Embryonic facial prominence (tissue), 1 donor: Measurements from ENCODE around the gene SLAMF7.
"Not testable (repeated sequence)": the region's sequence is repeated elsewhere in the genome, so short reads cannot be mapped to it uniquely, and the experiment has no call there.

Source experiments
- DNase-seq: peaks from one replicate; pipeline ENCODE4 v3.0.0-alpha.2; 2016; ENCODE audit errors: extremely low spot score

SLAMF7 gene

DNA sequence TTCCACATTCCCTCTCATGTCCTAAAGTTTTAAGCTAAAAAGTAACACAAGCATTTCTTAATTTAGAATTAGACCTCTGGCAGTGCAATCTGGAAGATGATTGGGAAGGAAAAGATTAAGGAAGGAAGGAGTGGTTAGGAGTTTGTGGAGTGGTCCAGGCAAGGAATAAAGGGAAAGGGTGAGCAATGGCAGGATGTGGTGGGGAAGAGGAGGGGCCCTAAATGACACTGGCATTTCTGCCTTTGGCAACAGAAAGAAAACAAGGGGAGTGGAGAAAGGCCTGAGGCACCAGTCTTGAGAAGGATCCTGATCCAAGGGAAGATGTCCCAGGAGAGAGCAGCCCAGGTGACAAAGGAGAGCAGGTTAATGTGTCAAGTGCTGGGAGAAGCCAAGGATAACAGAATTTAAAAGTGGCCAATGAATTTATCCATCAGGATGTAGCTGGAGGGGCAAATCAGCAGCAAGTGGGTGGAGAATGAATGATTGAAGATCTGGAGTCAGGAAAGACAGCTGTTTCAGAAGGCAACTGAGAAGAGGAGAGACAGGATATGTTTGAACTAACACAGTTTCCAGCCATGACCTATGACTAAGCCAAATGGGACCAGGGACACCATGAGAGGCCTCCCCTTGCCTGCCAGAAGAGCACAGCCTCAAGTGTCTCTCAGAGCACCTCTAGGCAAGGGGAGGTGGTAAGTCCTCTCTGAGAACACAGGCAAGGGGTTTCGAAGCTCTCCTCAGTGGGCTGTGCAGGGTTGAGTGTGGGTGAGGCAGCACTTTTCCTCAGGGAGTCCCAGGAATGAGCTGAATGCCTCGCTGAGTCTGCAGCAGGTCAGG lies 36.1 kb downstream of the SLAMF7 start:
- DNase-seq: no peak

DNA sequence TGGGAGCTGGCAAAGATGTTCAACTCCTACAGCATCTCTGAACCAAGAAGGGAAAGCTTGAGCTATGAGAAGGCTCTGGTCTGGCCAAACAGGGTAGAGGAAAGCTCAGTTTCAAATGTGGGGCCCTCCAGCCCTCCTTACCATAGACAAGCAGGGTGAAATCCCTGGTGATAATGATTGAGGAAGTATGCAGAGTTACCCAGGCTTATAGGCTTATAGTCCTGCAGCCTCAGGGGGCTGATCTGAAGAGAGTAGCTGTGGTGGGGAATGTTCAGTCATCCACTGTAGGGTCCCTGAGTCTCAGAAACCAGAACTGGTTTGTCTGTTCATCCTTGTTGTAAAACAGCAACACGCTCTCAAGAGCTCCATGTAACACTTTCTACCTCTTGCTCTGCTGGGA lies 37.1 kb downstream of the SLAMF7 start:
- no peak for DNase-seq

DNA sequence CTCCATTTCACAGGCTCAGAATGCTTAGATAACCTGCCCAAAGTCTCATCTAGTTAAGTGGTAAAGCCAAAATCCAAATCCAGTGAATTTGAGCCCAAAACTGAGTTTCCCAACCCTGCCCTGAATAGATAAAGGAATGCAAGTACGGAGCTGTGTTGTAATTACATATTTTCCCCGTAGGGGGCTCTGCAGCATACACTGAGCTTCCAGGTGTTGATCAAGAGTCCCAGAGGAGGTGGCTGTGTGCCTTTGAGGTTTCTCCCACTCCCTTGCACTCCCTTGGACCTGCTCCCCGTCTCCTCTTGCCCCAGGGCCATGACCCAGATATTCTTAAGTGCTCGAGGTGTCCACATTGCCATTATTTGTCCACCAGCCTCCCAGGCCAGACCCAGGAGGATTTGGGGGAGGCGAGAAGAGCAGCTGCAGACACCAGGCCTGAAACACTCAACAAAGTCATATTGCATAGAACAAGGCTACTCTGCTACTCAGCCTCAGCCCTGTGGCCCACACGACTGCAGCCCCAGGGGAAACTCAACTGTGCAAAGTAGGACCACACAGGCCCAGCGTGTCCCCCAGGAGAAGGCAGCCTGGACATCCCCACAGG lies 38.5 kb downstream of the SLAMF7 start:
- no peak for DNase-seq

DNA sequence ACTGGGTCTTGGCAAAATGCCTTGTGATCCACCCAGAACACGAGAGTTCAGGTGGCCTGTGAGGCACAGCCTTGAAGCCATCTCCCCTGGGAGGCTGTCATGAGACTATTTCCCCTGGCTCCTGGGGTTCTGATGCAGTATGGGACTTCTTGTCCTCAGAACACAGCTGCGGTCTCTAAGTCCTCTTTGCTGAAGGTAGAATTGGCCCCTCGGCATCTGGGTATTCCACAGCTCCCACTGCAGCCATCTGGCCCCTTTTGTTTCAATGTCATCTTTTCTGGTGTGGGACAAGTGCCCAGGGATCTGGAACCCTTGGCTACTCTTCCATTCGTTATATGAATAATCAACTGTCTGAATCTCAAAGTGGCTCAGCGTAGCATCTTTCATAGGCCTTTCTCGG lies 39.9 kb downstream of the SLAMF7 start:
- no peak for DNase-seq

DNA sequence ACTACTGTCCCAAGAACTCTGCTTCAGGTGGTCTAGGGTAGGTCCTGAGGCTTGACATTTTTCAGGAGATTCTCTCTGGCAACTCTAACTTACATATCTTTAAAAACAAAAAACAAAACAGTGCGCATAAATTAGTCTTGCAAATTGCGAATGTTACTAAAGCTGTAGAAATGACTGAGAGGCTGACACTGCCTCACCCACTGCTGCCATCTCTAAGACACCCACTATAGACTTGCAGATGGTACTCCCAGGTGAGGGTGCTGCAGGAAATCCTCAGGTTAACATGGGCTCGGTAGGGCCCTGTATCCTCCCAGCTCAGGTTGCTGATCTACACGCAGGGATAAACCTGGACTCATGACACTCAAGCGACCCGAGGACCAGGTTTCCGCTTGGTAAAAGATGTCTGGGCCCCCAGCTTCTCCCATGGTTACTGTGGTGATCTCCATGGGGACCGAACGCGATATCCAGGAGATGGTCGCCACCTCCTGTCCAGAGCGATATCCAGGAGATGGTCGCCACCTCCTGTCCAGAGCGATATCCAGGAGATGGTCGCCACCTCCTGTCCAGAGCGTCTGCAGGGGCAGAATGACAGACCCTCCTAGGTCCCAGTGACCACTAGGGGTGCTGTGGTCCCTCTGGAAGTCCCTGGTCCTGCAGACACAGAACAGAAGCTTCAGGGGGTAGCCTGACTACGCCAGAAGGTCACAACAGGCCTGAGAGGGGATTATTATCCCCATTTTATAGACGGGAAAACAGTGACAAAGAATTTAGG lies 40.8 kb downstream of the SLAMF7 start:
- DNase-seq: no peak

DNA sequence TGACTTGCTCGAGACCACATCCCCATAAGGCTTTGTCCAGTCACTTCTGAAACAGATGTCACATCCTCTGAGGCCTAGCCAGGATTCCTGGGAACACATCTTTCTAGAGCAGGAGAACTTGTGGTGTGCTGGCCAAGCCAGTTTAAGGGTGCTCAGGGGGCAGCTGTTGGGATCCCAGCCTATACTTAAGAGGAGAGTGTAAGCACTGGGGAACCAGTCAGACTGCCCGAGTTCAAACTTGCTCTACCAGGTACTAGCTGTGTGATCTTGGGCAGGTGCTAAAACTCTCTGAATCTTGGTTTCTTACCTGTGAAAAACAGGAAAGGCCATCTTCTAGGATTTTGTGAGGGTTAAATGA lies 41.3 kb downstream of the SLAMF7 start:
- no peak for DNase-seq

DNA sequence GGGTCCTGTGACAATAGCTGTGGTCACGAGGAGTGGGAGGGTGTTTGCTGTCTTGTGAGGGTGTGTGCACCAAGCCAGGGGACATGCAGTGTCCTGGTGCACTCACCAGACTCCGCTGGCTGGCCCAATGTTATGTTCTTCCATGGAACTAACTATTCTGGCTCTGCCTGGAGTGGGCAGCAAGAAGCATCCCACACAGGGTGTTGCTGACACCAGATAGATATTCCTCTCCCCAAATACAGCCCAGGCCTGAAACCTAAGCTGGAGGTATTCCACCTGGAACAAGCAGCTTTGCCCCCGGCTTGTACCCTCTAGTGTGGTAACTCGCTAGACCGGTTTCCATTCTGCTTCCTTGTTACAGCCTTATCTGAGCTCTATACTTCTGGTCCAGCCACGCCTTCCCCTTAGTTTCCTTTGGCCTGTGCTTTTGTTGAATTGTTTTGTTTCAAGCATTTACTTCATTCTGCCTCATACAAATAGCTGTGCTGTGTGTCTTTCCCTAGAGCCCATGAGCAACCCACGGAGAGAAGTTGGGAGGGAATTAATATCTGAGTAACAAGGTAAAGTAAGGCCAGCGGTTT lies 42.2 kb downstream of the SLAMF7 start:
- DNase-seq: peak; percentile 23

DNA sequence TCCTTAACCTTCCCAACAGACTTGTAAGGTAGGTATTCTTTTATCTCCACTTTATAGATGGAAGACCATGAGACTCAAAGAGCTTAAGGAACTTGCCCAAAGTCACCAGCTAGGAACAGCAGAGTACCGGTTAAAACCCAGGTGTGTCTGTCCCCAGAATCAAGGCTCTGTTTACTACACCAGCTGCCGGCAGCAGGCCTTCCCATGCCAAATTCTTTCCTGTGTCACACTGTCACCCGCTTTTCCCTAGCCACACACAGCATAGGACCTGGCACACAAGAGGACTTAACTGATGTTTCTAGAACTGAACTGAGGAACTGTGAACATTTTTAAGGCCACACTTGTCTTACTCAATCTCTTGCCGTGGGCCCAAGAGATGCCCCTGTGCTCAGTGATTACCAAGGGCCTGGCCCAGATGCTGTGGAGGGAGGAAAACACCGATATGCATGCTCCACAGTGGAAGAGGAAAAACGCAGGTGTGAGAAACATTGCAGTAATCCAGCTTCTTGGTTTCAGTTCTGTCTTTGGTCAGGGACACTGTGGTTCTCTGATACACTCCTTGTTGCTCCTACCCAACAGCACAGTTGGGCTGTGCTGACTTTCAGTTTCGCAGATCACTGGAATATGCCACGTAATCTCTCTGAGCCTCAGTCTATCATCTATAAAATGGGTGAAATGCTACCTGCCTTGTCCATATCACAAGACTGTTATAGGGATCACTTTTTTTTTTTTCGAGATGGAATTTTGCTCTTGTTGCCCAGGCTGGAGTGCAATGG lies 43.1 kb downstream of the SLAMF7 start:
- DNase-seq: no peak

DNA sequence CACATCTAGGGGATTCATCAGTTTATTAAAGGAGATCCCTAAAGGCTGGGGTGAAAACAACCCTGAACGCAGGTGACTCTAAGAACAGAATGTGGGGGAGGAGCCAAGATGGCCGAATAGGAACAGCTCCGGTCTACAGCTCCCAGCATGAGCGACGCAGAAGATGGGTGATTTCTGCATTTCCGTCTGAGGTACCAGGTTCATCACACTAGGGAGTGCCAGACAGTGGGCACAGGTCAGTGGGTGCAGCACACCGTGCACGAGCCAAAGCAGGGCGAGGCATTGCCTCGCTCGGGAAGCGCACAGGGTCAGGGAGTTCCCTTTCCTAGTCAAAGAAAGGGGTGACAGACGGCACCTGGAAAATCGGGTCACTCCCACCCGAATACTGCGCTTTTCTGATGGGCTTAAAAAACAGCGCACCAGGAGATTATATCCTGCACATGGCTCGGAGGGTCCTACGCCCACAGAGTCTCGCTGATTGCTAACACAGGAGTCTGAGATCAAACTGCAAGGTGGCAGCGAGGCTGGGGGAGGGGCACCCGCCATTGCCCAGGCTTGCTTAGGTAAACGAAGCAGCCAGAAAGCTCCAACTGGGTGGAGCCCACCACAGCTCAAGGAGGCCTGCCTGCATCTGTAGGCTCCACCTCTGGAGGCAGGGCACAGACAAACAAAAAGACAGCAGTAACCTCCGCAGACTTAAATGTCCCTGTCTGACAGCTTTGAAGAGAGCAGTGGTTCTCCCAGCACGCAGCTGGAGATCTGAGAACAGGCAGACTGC lies 44.1 kb downstream of the SLAMF7 start:
- not testable (repeated sequence) for DNase-seq

DNA sequence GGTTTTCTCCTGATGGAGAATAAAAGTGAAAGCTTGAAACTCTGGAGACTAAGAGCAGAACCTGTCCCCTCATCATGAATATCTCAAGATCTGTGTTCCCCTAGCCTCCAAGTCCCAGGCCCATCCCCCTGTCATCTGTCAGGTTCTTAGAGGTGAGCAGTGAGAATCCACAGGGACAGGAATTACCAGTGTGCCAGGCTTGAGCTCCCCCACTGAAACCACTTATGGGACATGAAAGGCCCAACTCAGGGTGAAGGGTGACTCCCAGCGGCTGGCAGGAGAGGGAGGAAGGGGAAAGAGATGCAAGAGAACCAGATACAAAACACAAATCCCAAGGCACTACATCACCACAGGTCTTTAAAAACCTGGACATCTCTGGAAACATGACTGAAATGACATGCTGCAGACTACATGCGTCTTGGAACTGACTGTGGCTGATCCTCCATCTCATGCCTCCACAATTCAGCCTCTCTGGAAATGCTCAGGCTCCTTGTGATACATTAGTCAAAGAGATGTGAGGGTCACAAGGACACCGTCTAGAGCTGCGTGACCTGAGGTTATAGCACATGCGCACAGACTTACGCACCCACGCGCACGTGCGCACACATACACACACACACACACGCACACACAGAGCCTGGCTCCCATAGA lies 50.1 kb downstream of the SLAMF7 start:
- DNase-seq: no peak

DNA sequence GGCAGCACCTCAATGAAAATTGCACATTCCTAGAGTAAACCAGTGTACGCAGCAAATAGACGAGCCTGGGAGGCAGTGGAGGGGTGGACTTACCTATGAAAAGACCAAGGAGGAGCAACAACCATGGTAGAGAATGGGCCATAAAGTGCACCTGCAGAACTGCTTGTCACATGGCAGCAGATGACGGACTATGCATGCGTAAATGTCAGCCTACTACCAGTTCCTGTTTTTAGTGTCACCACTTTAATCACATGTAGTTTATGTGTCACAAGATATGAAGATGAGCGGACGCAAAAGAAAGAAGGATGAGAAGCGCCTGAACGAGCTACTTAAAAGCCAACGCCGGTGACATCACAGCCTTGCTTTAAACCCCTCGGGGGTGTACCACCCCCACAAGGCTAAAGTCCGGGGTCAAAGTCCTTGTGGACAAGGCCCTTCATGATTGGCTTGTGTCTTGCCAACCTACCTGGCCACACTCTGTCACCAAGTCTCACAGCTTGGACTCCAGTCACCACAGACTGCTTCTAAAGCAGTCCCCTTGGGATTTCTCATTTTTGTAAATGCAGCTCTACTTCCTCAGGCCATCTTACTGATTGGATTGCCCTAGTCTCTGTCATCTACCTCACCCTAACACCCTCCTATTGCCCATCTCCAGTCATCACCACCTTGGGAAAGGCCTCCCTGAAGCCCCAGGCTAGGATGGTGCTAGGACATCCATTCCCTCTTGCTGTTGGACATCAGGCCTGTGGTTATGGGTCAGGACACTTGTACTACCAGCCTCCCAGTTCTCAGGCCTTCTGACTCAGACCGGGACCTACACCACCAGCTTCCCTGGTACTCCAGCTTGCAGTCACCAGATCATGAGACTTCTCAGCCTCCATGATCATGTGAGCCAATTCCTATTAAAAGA lies 50.9 kb downstream of the SLAMF7 start:
- DNase-seq: no peak

DNA sequence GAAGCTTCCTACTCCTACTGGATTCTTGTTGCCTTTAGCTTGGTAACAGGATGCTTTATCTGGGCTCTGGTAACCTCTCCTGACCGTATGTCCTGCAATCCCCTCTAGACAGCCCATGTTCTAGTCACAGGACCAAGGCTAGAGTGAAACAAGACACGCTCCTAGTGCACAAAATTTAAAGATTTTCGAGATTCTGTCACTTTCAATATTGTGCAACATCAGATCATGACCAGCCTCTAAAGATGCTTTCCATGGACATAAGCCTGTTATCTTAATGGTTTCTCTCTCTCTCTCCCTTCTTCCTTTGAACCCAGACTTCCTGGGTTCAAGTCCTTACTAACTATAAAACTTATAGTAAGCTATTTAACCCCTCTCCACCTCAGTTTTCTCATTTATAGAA lies 55.3 kb downstream of the SLAMF7 start:
- no peak for DNase-seq

DNA sequence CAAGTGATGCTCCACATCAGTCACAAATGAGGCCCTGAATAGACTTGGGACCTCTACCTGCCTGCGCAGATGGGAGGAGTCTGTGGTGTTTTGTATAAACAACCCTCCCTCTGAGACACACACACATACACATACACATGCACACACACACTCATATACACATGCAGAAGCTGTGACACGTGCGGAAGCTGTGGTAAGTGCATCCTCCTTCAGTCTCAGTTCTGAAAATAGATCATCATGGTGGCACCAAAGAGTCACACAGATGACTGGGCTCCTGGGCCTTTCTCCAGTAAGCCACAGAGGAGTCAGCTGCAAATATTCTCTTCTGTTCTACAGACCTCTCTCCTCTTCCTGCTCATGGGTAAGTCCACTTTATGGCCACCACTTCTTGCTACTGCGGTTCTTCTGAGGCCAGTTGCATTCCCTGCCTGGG lies 56.9 kb downstream of the SLAMF7 start, which contains the start of gene LY9:
TSS of gene LY9 (plus strand) at position 224 of the 433 bp plus-strand sequence. CDS start at position 238, 14 bp downstream.
- DNase-seq: no peak

DNA sequence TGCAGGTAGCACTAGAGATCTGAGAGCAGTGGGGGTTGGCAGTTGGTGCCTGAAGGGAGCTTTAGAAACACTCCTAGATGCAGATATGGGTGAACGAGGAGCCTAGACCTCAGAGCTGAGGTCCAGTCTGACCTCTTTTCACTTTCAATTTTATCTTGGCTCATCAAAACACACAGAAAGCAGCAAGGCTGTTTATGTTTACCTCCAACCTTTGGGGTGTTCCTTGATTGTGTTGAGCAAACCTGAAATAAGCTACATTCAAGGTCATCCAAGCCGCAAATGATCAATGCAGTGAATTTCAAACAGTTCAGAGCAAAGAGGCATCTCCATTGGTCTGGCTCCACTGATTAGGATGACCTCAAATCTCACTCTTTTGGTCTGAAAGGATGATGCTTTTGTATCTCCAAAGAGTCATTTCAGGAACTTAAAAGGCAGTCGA lies 58.2 kb downstream of the SLAMF7 start:
- no peak for DNase-seq

DNA sequence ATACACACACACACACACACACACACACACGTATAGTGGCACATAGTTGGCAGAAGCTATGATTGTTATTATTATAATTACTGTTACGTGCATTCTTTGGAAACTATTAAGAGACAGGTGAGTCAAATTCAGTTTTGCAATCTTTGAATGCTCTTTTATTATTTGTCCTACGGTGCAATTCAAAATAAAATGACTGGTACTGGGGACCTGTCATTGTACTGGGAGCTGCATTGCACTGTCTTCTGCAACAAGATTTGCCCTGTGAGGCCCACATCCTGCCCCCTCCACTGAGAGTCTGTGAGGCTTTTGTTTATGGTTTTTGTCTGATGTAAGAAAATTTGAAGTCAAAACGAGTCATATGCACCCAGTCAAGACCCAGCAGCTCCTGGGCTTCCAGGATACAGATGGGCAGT lies 58.8 kb downstream of the SLAMF7 start:
- DNase-seq: no peak

DNA sequence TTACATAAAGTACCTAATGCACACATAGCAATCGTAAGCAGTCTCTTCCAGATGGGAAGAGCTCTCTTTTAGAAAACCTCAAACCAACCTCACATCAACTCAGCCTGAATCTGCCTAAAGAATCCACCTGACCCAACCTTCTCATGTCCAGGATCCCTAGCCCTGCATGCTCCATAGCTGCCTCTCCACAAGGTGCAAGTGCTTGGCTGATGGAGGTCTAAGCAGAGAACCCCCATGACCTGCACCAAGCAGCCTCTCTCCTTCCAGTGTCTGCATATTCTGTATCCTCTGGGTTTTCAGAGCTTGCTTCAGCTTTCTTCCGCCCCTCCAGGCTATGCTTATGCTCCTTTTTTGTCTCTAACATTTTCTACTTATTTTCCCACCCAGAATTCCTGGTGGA lies 59.4 kb downstream of the SLAMF7 start:
- DNase-seq: no peak

DNA sequence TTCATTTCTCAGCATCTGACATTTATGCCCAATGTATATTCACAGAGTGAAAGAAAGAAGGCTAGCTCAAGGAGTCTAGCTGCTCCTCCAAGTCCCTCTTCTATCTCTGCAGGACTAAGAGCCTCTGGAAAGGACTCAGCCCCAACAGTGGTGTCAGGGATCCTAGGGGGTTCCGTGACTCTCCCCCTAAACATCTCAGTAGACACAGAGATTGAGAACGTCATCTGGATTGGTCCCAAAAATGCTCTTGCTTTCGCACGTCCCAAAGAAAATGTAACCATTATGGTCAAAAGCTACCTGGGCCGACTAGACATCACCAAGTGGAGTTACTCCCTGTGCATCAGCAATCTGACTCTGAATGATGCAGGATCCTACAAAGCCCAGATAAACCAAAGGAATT lies 60.6 kb downstream of the SLAMF7 start:
- DNase-seq: no peak

DNA sequence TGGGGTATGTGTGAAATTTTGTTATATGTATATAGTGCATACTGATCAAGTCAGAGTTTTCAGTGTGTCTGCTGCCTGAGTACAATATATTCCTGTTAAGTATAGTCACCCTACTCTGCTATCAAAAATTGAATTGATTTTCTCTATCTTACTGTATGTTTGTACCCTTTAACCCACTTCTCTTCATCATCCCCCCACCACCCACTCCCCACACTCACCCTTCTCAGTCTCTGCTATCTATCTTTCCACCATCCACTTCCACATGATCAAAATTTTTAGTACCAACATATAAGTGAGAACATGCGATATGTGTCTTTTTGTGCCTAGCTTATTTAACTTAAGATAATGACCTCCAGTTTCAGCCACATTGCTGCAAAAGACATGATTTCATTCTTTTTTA lies 61.1 kb downstream of the SLAMF7 start:
- DNase-seq: no peak
